NCI-H2196 treated with DMSO at 0.1 percent for 48 hours (cell line): ENCODE measurements around the gene SALL2.
A peak's percentile ranks its signal among the peaks of the same experiment; 100 is the strongest.

ENCODE experiments used
- DNase-seq: peaks from one replicate; lab custom pipeline; 2025; ENCODE audit not compliant: unreplicated experiment; lab: John Stamatoyannopoulos, UW

Gene SALL2

GRCh38 chr14:21528381-21529348 is 2.5 kb upstream of the SALL2 start:
- DNase-seq = peak; percentile 20

GRCh38 chr14:21527318-21527679 is 1.2 kb upstream of the SALL2 start:
- no peak for DNase-seq

GRCh38 chr14:21526672-21527317 is 649 bp upstream of the SALL2 start:
- DNase-seq = no peak

GRCh38 chr14:21525571-21525961 is 580 bp downstream of the SALL2 start:
- peak; percentile 13 for DNase-seq

- no peak for DNase-seq
These were observed 1.3 kb downstream of the SALL2 start for GRCh38 chr14:21524575-21525490.

GRCh38 chr14:21523203-21523602 is 2.9 kb downstream of the SALL2 start:
- no peak for DNase-seq

GRCh38 chr14:21521501-21521900 is 4.6 kb downstream of the SALL2 start:
- DNase-seq = no peak

GRCh38 chr14:21520767-21521166 is 5.4 kb downstream of the SALL2 start:
- no peak for DNase-seq

- no peak for DNase-seq
These were observed 7.4 kb downstream of the SALL2 start for GRCh38 chr14:21518725-21519124.

GRCh38 chr14:21514341-21514740 is 11.8 kb downstream of the SALL2 start:
- no peak for DNase-seq

GRCh38 chr14:21510735-21511657 is 15.2 kb downstream of the SALL2 start, which contains the start of gene METTL3:
METTL3 (minus strand) TSS chr14:21511340; CDS start chr14:21511223, 117 bp downstream.
- peak; percentile 98 for DNase-seq

GRCh38 chr14:21509432-21510143 is 16.6 kb downstream of the SALL2 start:
- DNase-seq = no peak

GRCh38 chr14:21506557-21506956 is 19.6 kb downstream of the SALL2 start:
- no peak for DNase-seq

GRCh38 chr14:21505012-21505553 is 21.1 kb downstream of the SALL2 start:
- no peak for DNase-seq

- DNase-seq = no peak
These were observed 22.8 kb downstream of the SALL2 start for GRCh38 chr14:21503376-21503775.

- DNase-seq = no peak
These were observed 24.6 kb downstream of the SALL2 start for GRCh38 chr14:21501568-21501967.

- peak; percentile 45 for DNase-seq
These were observed 27.3 kb downstream of the SALL2 start for GRCh38 chr14:21498540-21499526.

- peak; percentile 9 for DNase-seq
These were observed 29.7 kb downstream of the SALL2 start for GRCh38 chr14:21496453-21496852.
